Kidney (tissue), 14 donors: ENCODE measurements around the gene ZNF317. TPM values are rescaled to one million over a fixed set of nuclear protein-coding genes. Genes with fewer than 3 reads are reported as not detected.

Experiments used
- DNase-seq, 5 donors: peaks; one replicate each; pipeline ENCODE4 v3.0.0-alpha.2; 2013 to 2020
- FAIRE-seq: peaks from 2 replicates; lab custom pipeline; 2012; peaks lifted over from hg19 to GRCh38; lab: Jason Lieb, UNC
- H3K27ac ChIP-seq, 2 donors: one replicate each; pipeline ENCODE4 v1.7.0; 2013; ENCODE audit warnings: low read depth in 2 of 2, low read length in 2 of 2, inconsistent platforms in 1 of 2
- H3K27me3 ChIP-seq: one replicate; pipeline ENCODE4 v1.7.1; 2013; ENCODE audit warnings: low read length, inconsistent platforms; ENCODE audit not compliant: control insufficient read depth, insufficient read depth
- H3K36me3 ChIP-seq, 3 donors: one replicate each; pipeline versions ENCODE4 v1.7.0 to v1.7.1; 2013; ENCODE audit warnings: low read length in 3 of 3, control low read depth in 1 of 3, inconsistent platforms in 1 of 3; ENCODE audit not compliant: insufficient read depth in 3 of 3, control insufficient read depth in 2 of 3
- H3K4me1 ChIP-seq, 3 donors: one replicate each; pipeline versions ENCODE4 v1.7.0 to v1.7.1; 2013; ENCODE audit warnings: low read length in 3 of 3, inconsistent platforms in 1 of 3, low read depth in 1 of 3; ENCODE audit not compliant: control insufficient read depth in 2 of 3, insufficient read depth in 2 of 3
- H3K4me3 ChIP-seq, 3 donors: one replicate each; pipeline versions ENCODE4 v1.7.0 to v1.8.1; 2013; ENCODE audit warnings: low read length in 3 of 3, control low read depth in 1 of 3, inconsistent platforms in 1 of 3
- H3K9ac ChIP-seq, 3 donors: one replicate each; pipeline versions ENCODE4 v1.7.0 to v1.7.1; 2013; ENCODE audit warnings: low read length in 3 of 3, control low read depth in 1 of 3, inconsistent platforms in 1 of 3
- H3K9me3 ChIP-seq, 3 donors: one replicate each; pipeline versions ENCODE4 v1.7.0 to v1.7.1; 2013; ENCODE audit warnings: low read length in 3 of 3, control low read depth in 1 of 3, inconsistent platforms in 1 of 3; ENCODE audit not compliant: control insufficient read depth in 2 of 3, insufficient read depth in 1 of 3
- intact Hi-C: fragments of 100-400 bp; cut with DNase I; formaldehyde crosslinking; loops from one replicate; pipeline ENCODE4 v1.11.1; 2022
- polyA plus RNA-seq: library from polyadenylated mRNA; stranded (reverse); fragments of 350-450 nt; fragmentation: Illumina TruSeq; extraction: RNeasy Lipid Tissue Mini Kit (QIAGEN cat#74804); gene quantifications from one replicate; pipeline ENCODE4 v1.2.3, GENCODE V29; 2014; ENCODE audit warnings: low read depth, low replicate concordance; ENCODE audit not compliant: insufficient read depth
- total RNA-seq: library from RNA; stranded (reverse); fragmentation: NEBNext Ultra II Directional; extraction: Animal tissue kit (Norgen Biotek cat#: 25700); gene quantifications from one replicate; pipeline ENCODE4 v1.2.1, GENCODE V29; 2021
- TF ChIP-seq, protein P1 (sequence below): IDR thresholded peaks from 3 replicates; pipeline ENCODE4 v1.5.1; 2012; ENCODE audit warnings: mild to moderate bottlenecking, moderate library complexity, borderline replicate concordance; ENCODE audit not compliant: insufficient read depth; ENCODE audit errors: extremely low read depth
- donor health status: control.
- donor health status: control.
- donor health status: control.
- donor health status: control.
- donor health status: control.
- donor health status: DM: yes; HTN: yes; CAD: no.
- donor health status: Normal renal cell carcinoma (clear cell type).

Gene ZNF317
- total and polyA plus RNA-seq, 2 donors from 2014 or later = 30.2 to 32.6 TPM

DNA sequence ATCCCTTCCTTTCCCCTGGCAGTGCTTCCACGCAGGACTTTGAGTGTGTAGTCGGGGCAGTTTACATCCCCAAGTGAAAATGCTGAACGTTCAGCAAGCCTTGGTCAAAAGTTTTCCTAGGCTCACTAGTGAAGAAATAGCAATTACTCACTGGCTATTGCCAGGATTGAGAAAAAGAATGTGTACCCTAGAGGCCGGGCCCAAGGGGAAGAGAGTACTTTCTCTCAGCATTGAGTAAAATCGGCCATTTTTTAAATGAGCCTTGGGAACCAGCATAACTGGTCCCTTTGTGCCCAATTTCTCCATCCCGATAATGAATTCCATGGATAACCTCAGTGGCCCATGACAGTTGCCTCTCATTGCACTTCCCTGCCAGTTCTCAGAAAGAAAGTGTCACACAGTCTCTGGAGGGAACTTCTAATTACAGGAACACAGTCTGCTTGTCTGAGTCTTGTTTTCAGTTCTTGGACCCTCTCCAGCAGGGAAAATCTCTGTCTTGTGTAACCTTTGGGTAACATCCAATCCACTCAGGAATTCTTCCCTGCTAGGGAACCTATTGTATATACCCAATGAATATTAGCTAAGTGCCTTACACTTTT is 31.3 kb downstream of the ZNF317 start:
- DNase-seq = no peak
- no peak overlapping the region for H3K27ac ChIP-seq
- H3K4me1 ChIP-seq = no peaks in the 10 kb centered on the region
- H3K9me3 ChIP-seq = no peaks in the 10 kb centered on the region
- no peaks in the 10 kb centered on the region for H3K27me3 ChIP-seq
- H3K9ac ChIP-seq = no peak overlapping the region
- TF ChIP-seq, protein P1, sequence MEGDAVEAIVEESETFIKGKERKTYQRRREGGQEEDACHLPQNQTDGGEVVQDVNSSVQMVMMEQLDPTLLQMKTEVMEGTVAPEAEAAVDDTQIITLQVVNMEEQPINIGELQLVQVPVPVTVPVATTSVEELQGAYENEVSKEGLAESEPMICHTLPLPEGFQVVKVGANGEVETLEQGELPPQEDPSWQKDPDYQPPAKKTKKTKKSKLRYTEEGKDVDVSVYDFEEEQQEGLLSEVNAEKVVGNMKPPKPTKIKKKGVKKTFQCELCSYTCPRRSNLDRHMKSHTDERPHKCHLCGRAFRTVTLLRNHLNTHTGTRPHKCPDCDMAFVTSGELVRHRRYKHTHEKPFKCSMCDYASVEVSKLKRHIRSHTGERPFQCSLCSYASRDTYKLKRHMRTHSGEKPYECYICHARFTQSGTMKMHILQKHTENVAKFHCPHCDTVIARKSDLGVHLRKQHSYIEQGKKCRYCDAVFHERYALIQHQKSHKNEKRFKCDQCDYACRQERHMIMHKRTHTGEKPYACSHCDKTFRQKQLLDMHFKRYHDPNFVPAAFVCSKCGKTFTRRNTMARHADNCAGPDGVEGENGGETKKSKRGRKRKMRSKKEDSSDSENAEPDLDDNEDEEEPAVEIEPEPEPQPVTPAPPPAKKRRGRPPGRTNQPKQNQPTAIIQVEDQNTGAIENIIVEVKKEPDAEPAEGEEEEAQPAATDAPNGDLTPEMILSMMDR = no peak
- intact Hi-C loops = no loop called here
- no peak overlapping the region for H3K4me3 ChIP-seq
- H3K36me3 ChIP-seq = peaks cover 0 to 8% (median 0%) of the 10 kb centered on the region in 3 donors
- FAIRE-seq = no peak

DNA sequence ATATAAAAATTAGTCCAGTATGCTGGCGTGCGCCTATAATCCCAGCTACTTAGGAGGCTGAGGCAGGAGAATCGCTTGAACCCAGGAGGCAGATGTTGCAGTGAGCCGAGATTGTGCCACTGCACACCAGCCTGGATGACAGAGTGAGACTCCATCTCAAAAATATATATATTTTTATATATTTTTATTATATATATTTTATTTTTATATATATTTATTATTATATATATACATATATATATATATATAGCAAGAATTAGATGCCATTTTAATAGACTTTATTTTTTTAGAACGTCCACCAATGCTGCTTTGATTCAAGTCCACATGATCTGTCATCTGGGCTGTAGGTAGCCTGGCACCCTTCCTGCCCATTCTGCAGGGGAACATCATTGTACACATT is 35.1 kb downstream of the ZNF317 start:
- Histone ChIP-seq H3K9ac (no peak overlapping the region), H3K36me3 (no peaks in the 10 kb centered on the region), H3K27me3 (no peaks in the 10 kb centered on the region), H3K27ac (no peak overlapping the region), H3K4me3 (no peak overlapping the region), H3K9me3 (no peaks in the 10 kb centered on the region), H3K4me1 (no peaks in the 10 kb centered on the region)
- FAIRE-seq (no peak), DNase-seq (no peak)
- intact Hi-C loops = no loop called here
- TF ChIP-seq, protein P1 = no peak

DNA sequence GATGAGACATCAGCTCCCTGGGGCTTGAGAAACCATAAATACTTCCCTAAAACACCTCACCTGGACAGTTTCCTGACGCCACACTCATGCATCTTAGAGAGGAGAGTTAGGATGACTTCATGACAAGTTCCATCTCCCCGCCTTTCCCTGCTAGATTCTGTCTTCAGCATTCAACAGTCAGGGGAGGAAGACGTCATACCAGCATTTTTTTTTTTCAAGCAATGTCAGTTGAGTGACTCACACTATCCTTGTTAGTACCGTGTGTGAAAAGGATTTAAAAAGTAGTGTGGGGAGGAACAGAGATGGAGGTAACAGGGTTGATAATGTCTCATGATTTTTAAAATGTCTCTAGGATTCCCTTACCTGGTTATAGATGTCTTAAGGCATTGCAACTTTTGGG is 38.7 kb downstream of the ZNF317 start, which contains the start of gene OR7D2:
Gene OR7D2, plus strand, starts transcription at position 79 of the 400 bp plus-strand sequence. CDS start 6,803 bp downstream, outside the sequence.
- Histone ChIP-seq H3K4me3 (no peak within 1 kb of the TSS), H3K27me3 (no peaks in the 10 kb centered on the region), H3K27ac (no peak within 1 kb of the TSS), H3K9me3 (no peaks in the 10 kb centered on the region), H3K9ac (no peak within 1 kb of the TSS), H3K4me1 (no peaks in the 10 kb centered on the region), H3K36me3 (no peaks in the 10 kb centered on the region)
- FAIRE-seq (no peak), DNase-seq (no peak)
- TF ChIP-seq, protein P1 = no peak
- intact Hi-C loops = no loop called here
